ENCODE measurements around the gene PARP3. TPM values are rescaled to one million over a fixed set of nuclear protein-coding genes. Genes with fewer than 3 reads are reported as not detected.

Gene PARP3
- total RNA-seq, 4 donors from 2014 or later, result 7.3 to 33.0 (median 14.2) TPM

DNA sequence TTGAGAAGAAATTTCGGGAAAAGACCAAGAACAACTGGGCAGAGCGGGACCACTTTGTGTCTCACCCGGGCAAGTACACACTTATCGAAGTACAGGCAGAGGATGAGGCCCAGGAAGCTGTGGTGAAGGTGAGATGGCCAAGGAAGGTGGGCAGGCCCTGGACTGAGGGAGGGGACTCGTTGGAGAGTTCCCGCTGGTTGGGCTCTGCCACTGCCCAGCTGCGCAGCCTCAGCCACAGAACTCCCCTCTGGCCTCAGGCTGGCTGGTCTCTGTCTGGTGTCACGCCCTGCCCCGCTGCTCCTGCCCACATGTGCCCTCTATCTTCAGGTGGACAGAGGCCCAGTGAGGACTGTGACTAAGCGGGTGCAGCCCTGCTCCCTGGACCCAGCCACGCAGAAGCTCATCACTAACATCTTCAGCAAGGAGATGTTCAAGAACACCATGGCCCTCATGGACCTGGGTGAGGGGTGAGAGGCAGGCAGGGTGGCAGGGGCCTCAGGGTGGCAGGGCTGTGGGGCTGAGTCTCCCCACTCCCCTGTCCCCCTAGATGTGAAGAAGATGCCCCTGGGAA is 2.4 kb downstream of the PARP3 start:
- TF ChIP-seq, protein P1, sequence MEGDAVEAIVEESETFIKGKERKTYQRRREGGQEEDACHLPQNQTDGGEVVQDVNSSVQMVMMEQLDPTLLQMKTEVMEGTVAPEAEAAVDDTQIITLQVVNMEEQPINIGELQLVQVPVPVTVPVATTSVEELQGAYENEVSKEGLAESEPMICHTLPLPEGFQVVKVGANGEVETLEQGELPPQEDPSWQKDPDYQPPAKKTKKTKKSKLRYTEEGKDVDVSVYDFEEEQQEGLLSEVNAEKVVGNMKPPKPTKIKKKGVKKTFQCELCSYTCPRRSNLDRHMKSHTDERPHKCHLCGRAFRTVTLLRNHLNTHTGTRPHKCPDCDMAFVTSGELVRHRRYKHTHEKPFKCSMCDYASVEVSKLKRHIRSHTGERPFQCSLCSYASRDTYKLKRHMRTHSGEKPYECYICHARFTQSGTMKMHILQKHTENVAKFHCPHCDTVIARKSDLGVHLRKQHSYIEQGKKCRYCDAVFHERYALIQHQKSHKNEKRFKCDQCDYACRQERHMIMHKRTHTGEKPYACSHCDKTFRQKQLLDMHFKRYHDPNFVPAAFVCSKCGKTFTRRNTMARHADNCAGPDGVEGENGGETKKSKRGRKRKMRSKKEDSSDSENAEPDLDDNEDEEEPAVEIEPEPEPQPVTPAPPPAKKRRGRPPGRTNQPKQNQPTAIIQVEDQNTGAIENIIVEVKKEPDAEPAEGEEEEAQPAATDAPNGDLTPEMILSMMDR (IDR thresholded peaks at IDR 0.05), result no peak
- no peak for TF ChIP-seq POLR2A (IDR thresholded peaks at IDR 0.05)
- no peaks in the 10 kb centered on the region for H3K9me3 ChIP-seq
- WGBS, 2 donors, result 79 to 84% methylated on average over 7 to 8 of the region's 11 CpGs
- no peak overlapping the region for H3K4me3 ChIP-seq
- H3K36me3 ChIP-seq, result peaks cover 0 to 34% (median 0%) of the 10 kb centered on the region in 3 donors
- no peaks in the 10 kb centered on the region for H3K27me3 ChIP-seq
- H3K4me1 ChIP-seq, result peaks cover 16 to 35% (median 26%) of the 10 kb centered on the region in 3 donors
- DNase-seq, result no peak
- H3K27ac ChIP-seq, result no peak overlapping the region
- intact Hi-C loops (cut with DNase I), result no loop called here

DNA sequence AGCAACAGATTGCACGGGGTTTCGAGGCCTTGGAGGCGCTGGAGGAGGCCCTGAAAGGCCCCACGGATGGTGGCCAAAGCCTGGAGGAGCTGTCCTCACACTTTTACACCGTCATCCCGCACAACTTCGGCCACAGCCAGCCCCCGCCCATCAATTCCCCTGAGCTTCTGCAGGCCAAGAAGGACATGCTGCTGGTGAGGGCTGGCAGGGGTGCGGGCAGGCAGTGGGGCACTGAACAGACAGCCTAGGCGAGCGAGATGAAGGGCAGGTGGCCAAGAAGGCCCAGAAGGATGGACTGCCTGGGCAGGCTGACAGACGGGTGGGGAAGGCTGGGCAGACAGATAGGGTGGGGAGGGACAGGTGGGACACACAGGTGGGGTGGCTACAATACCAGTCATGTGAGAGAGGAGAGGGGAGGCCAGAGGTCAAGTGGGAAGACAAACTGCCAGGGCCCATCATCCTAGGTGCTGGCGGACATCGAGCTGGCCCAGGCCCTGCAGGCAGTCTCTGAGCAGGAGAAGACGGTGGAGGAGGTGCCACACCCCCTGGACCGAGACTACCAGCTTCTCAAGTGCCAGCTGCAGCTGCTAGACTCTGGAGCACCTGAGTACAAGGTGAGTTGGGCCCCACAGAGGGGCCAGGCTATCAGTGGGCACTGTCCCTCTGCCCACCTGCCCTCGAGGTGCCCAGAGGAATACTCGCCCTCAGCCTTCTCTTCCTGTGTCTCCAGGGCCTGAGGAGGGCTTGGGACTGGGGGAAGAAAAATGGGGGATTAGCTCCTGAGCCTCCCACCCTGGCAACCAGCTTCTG is 3.1 kb downstream of the PARP3 start:
- H3K27ac ChIP-seq, result no peak overlapping the region
- H3K4me1 ChIP-seq, result peaks cover 14 to 28% (median 21%) of the 10 kb centered on the region in 3 donors
- H3K4me3 ChIP-seq, result no peak overlapping the region
- WGBS, 2 donors, result 78 to 81% methylated on average over 9 to 10 of the region's 18 CpGs
- H3K36me3 ChIP-seq, result peaks cover 0 to 34% (median 0%) of the 10 kb centered on the region in 3 donors
- no peak for TF ChIP-seq POLR2A (IDR thresholded peaks at IDR 0.05)
- TF ChIP-seq, protein P1 (IDR thresholded peaks at IDR 0.05), result no peak
- no peaks in the 10 kb centered on the region for H3K27me3 ChIP-seq
- intact Hi-C loops (cut with DNase I), result no loop called here
- no peak for DNase-seq
- no peaks in the 10 kb centered on the region for H3K9me3 ChIP-seq

DNA sequence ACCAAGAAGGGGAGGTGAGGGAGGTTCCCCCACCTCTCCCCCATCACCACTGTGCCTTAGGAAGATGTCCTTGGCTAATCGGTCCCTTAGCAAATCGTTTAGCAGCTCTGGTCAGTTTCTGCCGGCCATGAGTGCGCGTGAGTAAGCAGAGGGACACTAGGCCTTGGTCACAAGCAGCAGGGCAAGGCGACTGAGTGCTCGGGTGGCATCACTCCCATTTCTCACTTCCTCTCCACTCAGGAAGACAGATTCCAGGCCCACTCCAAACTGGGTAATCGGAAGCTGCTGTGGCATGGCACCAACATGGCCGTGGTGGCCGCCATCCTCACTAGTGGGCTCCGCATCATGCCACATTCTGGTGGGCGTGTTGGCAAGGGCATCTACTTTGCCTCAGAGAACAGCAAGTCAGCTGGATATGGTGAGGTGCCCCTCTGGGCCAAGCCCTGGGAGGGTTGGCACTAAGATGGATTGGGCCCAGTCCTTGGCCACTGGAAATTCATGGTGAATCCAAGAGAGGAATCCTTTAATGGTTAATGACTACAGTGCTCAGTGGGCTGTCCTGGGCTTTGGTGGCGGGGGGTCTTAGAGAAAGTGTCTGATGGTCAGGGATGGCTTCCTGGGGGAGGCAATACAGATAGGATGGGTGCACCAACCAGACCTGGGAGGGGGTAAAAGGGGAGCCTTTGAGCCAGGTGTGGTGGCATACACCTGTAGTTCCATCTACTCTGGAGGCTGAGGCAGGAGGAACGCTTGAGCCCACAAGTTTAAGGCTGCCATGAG is 4.0 kb downstream of the PARP3 start:
- peaks cover 0 to 34% (median 0%) of the 10 kb centered on the region in 3 donors for H3K36me3 ChIP-seq
- WGBS, 2 donors, result 81 to 90% methylated on average over 4 to 11 of the region's 14 CpGs
- H3K4me1 ChIP-seq, result peaks cover 6 to 20% (median 13%) of the 10 kb centered on the region in 3 donors
- no peak for DNase-seq
- H3K4me3 ChIP-seq, result no peak overlapping the region
- H3K27ac ChIP-seq, result no peak overlapping the region
- TF ChIP-seq POLR2A (IDR thresholded peaks at IDR 0.05), result no peak
- TF ChIP-seq, protein P1 (IDR thresholded peaks at IDR 0.05), result no peak
- no peaks in the 10 kb centered on the region for H3K9me3 ChIP-seq
- no peaks in the 10 kb centered on the region for H3K27me3 ChIP-seq
- intact Hi-C loops (cut with DNase I), result no loop called here

DNA sequence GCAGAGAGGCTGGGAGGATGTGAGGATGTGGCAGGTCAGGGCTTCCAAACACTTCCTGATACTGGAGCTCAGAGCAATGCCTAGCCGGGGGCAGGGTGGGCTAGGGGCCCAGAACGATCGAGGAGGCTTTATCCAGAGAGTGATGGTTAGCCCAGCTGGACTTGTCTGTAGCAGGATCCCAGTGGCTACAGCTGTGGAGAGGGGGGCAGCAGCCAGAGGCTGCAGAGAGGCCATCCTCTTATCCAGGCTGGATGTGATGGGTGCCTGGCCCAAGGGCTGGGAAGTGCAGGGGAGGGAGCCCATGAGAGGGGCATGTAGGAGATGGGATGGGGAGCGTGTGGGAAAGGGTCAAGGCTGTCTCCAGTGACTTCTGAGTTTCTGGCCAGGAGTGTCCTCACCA is 4.6 kb downstream of the PARP3 start:
- intact Hi-C loops (cut with DNase I), result no loop called here
- H3K4me1 ChIP-seq, result peaks cover 0 to 15% (median 13%) of the 10 kb centered on the region in 3 donors
- no peaks in the 10 kb centered on the region for H3K9me3 ChIP-seq
- H3K27me3 ChIP-seq, result no peaks in the 10 kb centered on the region
- H3K36me3 ChIP-seq, result peaks cover 0 to 34% (median 0%) of the 10 kb centered on the region in 3 donors
- no peak for TF ChIP-seq POLR2A (IDR thresholded peaks at IDR 0.05)
- TF ChIP-seq, protein P1 (IDR thresholded peaks at IDR 0.05), result no peak
- no peak for DNase-seq
- 74 to 80% methylated on average over 4 of the region's 4 CpGs for WGBS, 2 donors
- no peak overlapping the region for H3K27ac ChIP-seq
- H3K4me3 ChIP-seq, result no peak overlapping the region
